Measurements from ENCODE around the gene CFAP61.
"Not testable (repeated sequence)": the region's sequence is repeated elsewhere in the genome, so short reads cannot be mapped to it uniquely, and the experiment has no call there.

The CFAP61 gene, protein sequence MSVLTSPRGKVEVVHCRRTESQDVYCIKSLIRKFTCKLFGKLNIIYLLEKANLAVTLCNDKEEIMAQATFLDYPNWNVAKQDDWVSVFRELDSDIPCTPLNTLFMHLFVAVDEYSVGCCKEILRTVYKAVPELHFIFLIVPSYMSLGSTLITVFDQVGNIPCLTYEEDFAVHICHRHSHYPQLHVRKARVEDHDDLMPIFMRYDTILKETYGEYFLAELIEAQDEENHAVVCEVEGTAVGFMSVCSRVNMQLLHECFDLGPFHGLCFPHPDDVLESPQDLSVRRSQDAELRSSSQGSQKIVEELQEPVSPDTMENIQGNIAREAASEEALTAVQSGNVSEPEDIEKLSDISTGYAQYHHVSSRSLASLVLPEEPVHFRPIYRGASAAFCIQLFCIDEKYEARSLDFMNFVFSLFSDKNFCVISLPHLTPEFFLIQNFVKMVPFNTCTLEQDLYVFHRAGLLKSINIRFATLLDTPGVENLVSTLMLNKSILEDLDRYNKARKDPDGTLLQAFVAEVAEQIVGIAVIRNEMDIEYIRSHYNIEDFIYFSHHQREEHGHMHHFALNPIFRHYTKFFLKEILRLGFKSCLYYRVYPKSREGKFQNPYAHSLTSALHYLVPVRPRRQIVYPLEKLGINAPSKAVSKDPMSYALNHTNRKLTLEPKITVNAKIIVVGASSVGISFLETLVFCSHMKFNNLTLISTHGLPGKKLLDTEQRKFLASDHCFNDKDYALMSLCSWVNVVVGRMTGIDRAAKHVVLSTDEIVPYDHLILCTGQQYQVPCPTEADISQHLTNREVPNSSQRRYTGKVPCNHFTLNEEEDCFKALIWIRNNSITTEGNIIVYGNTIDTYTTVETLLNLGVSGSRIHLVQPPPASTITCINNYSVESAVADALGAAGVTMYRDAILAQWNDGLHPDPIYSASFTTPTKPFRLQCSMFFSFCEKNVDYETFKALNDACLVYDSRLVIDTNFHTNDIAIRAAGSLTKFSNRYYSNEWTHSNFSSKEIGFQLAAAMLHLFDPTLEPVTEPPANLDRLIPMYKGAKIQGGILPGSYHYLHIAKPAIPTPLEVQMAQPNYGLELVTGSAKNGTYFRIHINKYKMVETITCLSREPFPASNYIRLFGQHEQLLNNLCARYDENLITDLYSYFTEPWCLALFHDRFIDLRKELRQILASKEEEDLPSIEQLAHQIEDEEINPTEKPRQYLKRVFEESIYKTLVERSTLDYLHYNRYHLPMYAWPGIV

GRCh38 chr20:20052074-20052970 is at the start of gene CFAP61, which contains the start of gene CRNKL1:
CFAP61 (plus strand) TSS chr20:20052532; CDS start chr20:20056654, 4,122 bp downstream.
CRNKL1 (minus strand) TSS chr20:20052466; CDS start chr20:20052342, 124 bp downstream.
- DNase-seq (ENCODE audit: low read depth, low spot score): peak; percentile 98

GRCh38 chr20:20003031-20003954 is 49.0 kb upstream of the CFAP61 start:
- DNase-seq (ENCODE audit: low read depth, low spot score): no peak

DNA sequence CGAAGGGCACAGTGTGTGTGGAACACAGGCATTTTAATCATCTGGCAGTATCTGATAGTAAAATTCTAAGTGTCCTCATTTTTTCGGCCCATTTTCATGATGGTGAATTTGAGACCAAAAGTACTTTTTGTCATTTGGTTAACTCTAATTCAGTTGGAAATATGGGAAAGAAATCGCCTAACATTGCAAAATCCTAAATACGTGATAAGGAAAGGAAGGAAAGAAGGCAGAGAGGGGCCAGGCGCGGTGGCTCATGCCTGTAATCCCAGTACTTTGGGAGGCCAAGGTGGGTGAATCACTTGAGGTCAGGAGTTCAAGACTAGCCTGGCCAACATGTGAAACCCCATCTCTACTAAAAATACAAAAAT is 48.4 kb upstream of the CFAP61 start:
- DNase-seq (ENCODE audit: low read depth, low spot score): not testable (repeated sequence)

DNA sequence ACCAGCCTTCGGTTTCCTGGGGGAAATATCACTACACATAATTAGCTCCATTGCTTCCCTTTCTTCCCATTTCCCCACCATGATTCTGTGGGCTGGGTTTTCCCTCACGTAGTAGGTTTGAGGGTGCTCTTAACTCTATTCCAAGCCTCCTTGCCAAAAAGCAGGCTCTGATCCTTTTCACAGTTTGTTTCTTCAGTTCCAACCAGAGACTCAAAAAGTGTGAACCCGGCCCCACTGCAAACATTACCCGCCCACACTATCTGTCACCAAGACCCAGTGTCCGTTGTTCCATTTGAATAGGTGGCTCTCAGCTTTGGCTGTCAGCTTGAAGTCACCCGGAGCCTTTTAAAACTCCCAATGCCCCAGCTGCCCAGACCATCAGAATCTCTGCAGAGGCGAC is 47.0 kb upstream of the CFAP61 start:
- DNase-seq (ENCODE audit: low read depth, low spot score): no peak

- DNase-seq (ENCODE audit: low read depth, low spot score): peak; percentile 47
Observed at GRCh38 chr20:20009784-20010253, 42.5 kb upstream of the CFAP61 start.

GRCh38 chr20:20010639-20011500 is 41.5 kb upstream of the CFAP61 start:
- DNase-seq (ENCODE audit: low read depth, low spot score): no peak

DNA sequence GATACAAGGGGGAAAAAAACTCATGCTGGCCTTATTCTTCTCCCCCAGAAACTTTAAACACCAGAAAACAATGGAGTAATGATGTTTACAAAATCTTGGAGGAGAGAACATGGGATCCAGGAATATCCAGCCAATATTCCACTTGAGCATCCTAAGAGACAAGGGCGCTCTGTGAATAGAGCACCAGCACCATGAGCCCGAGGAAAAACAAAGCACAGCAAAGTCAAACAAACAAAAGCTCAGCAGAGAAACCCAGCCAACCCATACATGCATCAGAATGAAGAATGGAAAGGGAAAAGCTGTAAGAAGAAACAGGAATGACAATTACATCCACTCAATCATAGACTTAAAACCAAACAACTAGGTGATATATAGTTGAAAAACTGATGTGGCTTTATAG is 39.8 kb upstream of the CFAP61 start:
- DNase-seq (ENCODE audit: low read depth, low spot score): peak; percentile 7

GRCh38 chr20:20014659-20015058 is 37.7 kb upstream of the CFAP61 start:
- no peak for DNase-seq (ENCODE audit: low read depth, low spot score)

DNA sequence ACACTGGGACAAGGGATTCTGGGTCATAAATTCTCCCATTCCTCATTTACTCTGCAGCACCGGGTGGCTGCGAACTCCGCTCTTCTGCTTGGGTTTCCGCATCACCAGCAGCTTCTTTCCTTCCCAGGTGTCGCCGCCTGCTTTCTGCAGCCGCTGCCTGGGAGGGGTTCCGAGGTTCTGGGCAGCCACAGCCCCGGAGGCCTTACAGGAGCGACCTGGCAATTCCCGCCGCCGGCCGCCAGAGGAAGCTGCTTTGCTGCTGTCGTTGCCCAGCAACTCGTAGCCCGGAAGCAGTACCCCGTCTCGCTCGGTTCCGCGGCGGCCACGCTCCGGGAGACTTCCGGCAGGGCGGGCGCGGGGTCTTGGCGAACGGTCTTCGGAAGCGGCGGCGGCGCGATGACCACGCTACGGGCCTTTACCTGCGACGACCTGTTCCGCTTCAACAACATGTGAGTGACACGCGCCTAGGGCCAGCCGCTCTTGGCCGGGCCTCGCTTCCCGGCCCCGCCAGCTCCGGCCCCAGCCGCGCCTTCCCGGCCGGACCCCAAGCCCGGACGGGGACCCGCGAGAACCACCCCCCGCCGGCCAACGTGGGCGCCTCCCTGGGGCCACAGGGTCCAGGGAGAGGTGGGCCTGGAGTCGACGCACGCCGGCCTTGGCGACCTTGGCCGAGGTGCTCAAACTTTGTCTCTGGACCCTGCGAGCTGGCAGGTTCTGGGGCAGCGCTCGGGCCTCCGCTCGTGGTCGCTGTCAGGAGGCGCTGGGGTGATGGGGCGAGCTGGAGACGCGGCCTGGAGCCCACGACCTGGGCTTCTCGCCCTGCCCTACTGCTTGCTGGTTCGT is 35.1 kb upstream of the CFAP61 start, which contains the start of gene NAA20:
NAA20 (plus strand) TSS at position 362 of the 843 bp plus-strand sequence; CDS start at position 397, 35 bp downstream.
- DNase-seq (ENCODE audit: low read depth, low spot score): peak; percentile 97

GRCh38 chr20:20017844-20018185 is 34.5 kb upstream of the CFAP61 start:
- peak; percentile 35 for DNase-seq (ENCODE audit: low read depth, low spot score)

- DNase-seq (ENCODE audit: low read depth, low spot score): no peak
Observed at GRCh38 chr20:20018366-20018765, 34.0 kb upstream of the CFAP61 start.

DNA sequence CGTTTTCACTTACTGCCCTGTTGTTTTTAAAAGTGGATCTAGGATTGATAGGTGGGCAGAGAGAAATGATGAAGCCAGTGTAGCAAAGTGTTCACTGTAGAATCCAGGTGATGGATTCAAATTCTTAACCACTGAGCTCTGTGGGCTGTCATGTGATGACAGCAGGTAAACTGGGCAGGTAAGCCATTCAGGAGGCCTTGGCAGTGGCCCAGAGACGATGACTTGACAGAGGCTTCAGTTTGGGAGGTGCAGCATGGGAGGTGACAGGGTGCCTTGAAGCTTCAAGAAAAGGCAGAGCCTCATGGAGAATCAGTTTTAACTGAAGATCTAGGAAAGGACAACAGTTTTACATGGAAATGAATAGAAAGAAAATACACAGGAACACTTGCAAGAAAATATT is 33.2 kb upstream of the CFAP61 start:
- no peak for DNase-seq (ENCODE audit: low read depth, low spot score)

- no peak for DNase-seq (ENCODE audit: low read depth, low spot score)
Observed at GRCh38 chr20:20020908-20021307, 31.4 kb upstream of the CFAP61 start.

GRCh38 chr20:20021835-20022234 is 30.5 kb upstream of the CFAP61 start:
- no peak for DNase-seq (ENCODE audit: low read depth, low spot score)

DNA sequence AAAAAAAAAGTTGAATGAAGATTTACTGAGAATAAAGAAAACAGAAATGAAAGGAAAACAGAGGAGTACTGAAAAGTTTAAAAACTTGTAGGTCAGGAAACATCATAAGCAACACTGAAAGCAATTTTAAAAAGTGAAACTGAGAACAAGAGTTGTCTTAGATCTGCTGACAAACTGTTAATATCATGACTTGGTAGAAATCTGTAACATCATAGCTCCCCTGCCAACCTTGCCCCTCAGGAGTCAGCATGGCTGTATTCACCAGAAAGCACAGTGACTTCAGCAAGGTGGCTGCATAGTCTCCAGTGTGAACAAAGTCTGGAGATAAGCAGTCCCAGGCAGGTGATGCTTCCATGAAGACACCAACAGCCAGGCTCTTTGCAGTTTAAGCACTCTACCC is 29.8 kb upstream of the CFAP61 start:
- no peak for DNase-seq (ENCODE audit: low read depth, low spot score)

DNA sequence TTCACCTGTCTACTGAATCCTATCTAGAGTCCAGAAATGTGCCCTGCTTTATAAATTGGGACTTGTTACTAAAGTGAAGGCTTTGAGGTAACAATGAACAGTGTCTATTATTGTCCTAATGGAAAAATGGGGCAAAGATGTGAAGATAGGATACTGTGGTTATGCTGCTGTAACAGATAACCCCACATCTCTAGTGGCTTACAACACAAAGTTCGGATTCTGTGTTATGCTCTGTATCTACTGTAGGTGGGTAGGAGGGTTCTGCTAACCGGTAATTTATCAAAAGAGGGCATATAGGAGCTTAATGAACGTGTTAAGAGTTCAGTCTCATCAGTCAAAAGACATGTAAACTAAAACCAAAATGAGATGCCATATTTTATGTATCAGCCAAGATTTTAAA is 28.9 kb upstream of the CFAP61 start:
- DNase-seq (ENCODE audit: low read depth, low spot score): no peak

DNA sequence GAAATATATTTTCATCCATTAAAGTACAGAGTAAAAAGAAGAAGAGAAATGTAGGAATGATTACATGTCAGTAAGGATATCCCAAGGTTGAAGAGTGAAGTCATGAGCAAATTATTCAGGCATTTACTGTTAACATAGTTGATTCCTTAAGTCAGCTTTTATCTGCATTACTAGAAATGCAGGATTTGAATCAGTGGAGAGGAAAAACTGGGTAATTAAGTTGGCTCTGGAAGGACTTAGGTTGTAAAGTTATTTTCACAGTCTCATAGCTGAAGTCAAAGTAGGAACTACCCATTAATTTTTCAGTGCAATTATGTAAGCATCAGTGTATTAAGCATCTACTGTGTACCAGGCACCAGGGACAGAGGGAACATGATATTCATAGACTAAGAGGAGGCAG is 27.4 kb upstream of the CFAP61 start:
- no peak for DNase-seq (ENCODE audit: low read depth, low spot score)

DNA sequence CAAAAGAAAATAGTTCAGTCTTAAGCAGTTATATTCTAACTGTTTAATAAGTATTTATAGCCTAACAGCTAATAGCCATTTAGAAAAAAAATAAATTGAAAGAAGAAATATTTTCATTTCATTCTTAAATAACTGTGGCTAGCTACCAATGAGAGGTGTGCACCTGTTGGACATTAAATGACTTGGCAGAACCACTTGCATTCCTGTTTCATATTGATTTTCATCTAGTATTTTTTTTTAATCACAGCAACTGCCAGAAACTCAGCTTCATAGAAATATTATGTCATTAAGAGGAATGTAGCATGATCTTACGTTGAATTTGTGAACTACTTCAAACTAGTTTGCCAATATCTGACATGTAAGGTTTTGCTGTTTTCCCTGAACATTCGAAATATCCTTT is 25.0 kb upstream of the CFAP61 start:
- no peak for DNase-seq (ENCODE audit: low read depth, low spot score)
